HCT116 (cell line): Measurements from ENCODE around the gene CABLES1. TPM values are rescaled to one million over a fixed set of nuclear protein-coding genes. Genes with fewer than 3 reads are reported as not detected.

ENCODE experiments used
- ATAC-seq: fragments of 200-7000 bp; cut with Tn5 transposase; 2 replicates; pipeline ENCODE4 v1.9.1; 2020; ENCODE audit warnings: mild to moderate bottlenecking, moderate library complexity
- BruUV-seq: library from RNA; stranded (reverse); fragments of 400-500 nt; replicated peaks from 2 replicates; lab custom pipeline; 2021; lab: Mats Ljungman, UMichigan
- CTCF ChIA-PET: fragments of 300-600 bp; sonication (Branson Sonifier 250); formaldehyde crosslinking; loops from one replicate; lab custom pipeline; 2021; ENCODE audit warnings: antibody characterized with exemption; lab: Charles Lee
- POLR2A ChIA-PET: fragments of 300-600, 350-600 bp; sonication (Branson Sonifier 250); formaldehyde crosslinking; loops from one replicate; lab custom pipeline; 2021; ENCODE audit warnings: antibody characterized with exemption; lab: Charles Lee
- RAD21 ChIA-PET, 2 experiments: fragments of 300-600 bp; sonication (Branson Sonifier 250); formaldehyde crosslinking; loops; one replicate each; lab custom pipeline; 2023; ENCODE audit warnings: low total read pairs in 2 of 2; ENCODE audit not compliant: uncharacterized antibody in 2 of 2, unreplicated experiment in 2 of 2, low non-redundant PET in 1 of 2; lab: Charles Lee
- DNase-seq: peaks from one replicate; pipeline ENCODE4 v3.0.0-alpha.2; 2010; ENCODE audit warnings: low read depth, low spot score
- H2AFZ ChIP-seq: fragments of 200-600 bp; shearing (Covaris generic), sonication (generic); 2 replicates; pipeline ENCODE4 v1.6.1; 2017; ENCODE audit warnings: low read depth, mixed run types, mixed read lengths, antibody characterized with exemption, low read length; ENCODE audit not compliant: poor library complexity, severe bottlenecking
- H3K27ac ChIP-seq: 2 replicates; pipeline ENCODE4 v1.5.1; 2012; ENCODE audit warnings: low read depth, low read length
- H3K27me3 ChIP-seq: fragments of 200-600 bp; sonication (generic); 2 replicates; pipeline ENCODE4 v1.6.1; 2016; ENCODE audit warnings: mixed run types, low read length, mixed read lengths; ENCODE audit not compliant: insufficient read depth
- H3K36me3 ChIP-seq, 2 experiments: fragments of 200-500 bp in 1 of 2; fragments of 200-600 bp in 1 of 2; sonication (Bioruptor generic) in 1 of 2; sonication (generic) in 1 of 2; 2 replicates each; pipeline versions ENCODE4 v1.5.1 to v1.6.1; 2014 to 2016; ENCODE audit warnings: low read length in 2 of 2, inconsistent platforms in 1 of 2, mixed read lengths in 1 of 2, mixed run types in 1 of 2; ENCODE audit not compliant: insufficient read depth in 2 of 2, control insufficient read depth in 1 of 2
- H3K4me1 ChIP-seq, 2 experiments: fragments of 200-600 bp in 1 of 2; sonication (generic) in 1 of 2; 2 replicates each; pipeline versions ENCODE4 v1.5.1 to v1.6.1; 2012 to 2017; ENCODE audit warnings: low read length in 2 of 2, inconsistent platforms in 1 of 2, mild to moderate bottlenecking in 1 of 2, mixed read lengths in 1 of 2, mixed run types in 1 of 2, moderate library complexity in 1 of 2; ENCODE audit not compliant: insufficient read depth in 2 of 2, control insufficient read depth in 1 of 2
- H3K4me2 ChIP-seq: fragments of 200-600 bp; sonication (generic); 2 replicates; pipeline ENCODE4 v1.6.1; 2017; ENCODE audit warnings: mixed run types, low read length, mixed read lengths
- H3K4me3 ChIP-seq, 2 experiments: fragments of 200-600 bp in 1 of 2; sonication (generic) in 1 of 2; replicated peaks in 1 of 2; 2 replicates each; pipeline ENCODE4 v1.5.1; 2011 to 2016; ENCODE audit warnings: low read length in 2 of 2, control low read depth in 1 of 2, low read depth in 1 of 2, mild to moderate bottlenecking in 1 of 2, mixed read lengths in 1 of 2, mixed run types in 1 of 2
- H3K79me2 ChIP-seq: fragments of 200-600 bp; sonication (generic); 2 replicates; pipeline ENCODE4 v1.6.1; 2017; ENCODE audit warnings: mild to moderate bottlenecking, mixed run types, low read length, moderate library complexity, mixed read lengths; ENCODE audit not compliant: insufficient read depth
- H3K9ac ChIP-seq: fragments of 200-600 bp; sonication (generic); 2 replicates; pipeline ENCODE4 v1.6.1; 2016; ENCODE audit warnings: low read length, mixed read lengths
- H3K9me2 ChIP-seq: fragments of 200-600 bp; sonication (generic), shearing (Covaris generic); 2 replicates; pipeline ENCODE4 v1.6.1; 2017; ENCODE audit warnings: mixed run types, mild to moderate bottlenecking, moderate library complexity; ENCODE audit not compliant: insufficient read depth
- H3K9me3 ChIP-seq, 2 experiments: fragments of 200-500 bp in 1 of 2; fragments of 200-600 bp in 1 of 2; sonication (Bioruptor generic) in 1 of 2; sonication (generic) in 1 of 2; 2 replicates each; pipeline ENCODE4 v1.6.1; 2014 to 2017; ENCODE audit warnings: low read length in 2 of 2, mixed read lengths in 2 of 2, inconsistent platforms in 1 of 2, low read depth in 1 of 2, mild to moderate bottlenecking in 1 of 2, mixed run types in 1 of 2, moderate library complexity in 1 of 2; ENCODE audit not compliant: control insufficient read depth in 1 of 2, insufficient read depth in 1 of 2
- H4K20me1 ChIP-seq: fragments of 200-600 bp; sonication (generic), shearing (Covaris generic); 2 replicates; pipeline ENCODE4 v1.6.1; 2017; ENCODE audit warnings: mixed run types, mild to moderate bottlenecking, moderate library complexity; ENCODE audit not compliant: insufficient read depth
- ELF1 ChIP-seq: IDR thresholded peaks from 2 replicates; pipeline ENCODE4 v1.6.1; 2012; ENCODE audit warnings: low read depth, borderline replicate concordance
- EZH2 ChIP-seq: fragments of 200-600 bp; sonication (generic); IDR thresholded peaks from 2 replicates; pipeline ENCODE4 v1.6.1; 2017; ENCODE audit warnings: antibody characterized with exemption, mixed run types
- EZH2phosphoT487 ChIP-seq: fragments of 200-600 bp; IDR thresholded peaks from 2 replicates; pipeline ENCODE4 v1.6.1; 2018; ENCODE audit warnings: antibody characterized with exemption, borderline replicate concordance
- FOSL1 ChIP-seq: IDR thresholded peaks from 2 replicates; pipeline ENCODE4 v1.6.1; 2012; ENCODE audit warnings: low read depth
- POLR2A ChIP-seq: IDR thresholded peaks from 2 replicates; pipeline ENCODE4 v1.7.0; 2011; ENCODE audit warnings: borderline replicate concordance; ENCODE audit not compliant: insufficient read depth, insufficient read length; ENCODE audit errors: extremely low read depth
- SIN3A ChIP-seq: IDR thresholded peaks from 2 replicates; pipeline ENCODE4 v1.6.1; 2012; ENCODE audit warnings: low read depth
- SP1 ChIP-seq: IDR thresholded peaks from 2 replicates; pipeline ENCODE4 v1.6.1; 2012; ENCODE audit warnings: low read depth
- TCF7L2 ChIP-seq: IDR thresholded peaks from 2 replicates; pipeline ENCODE4 v1.7.0; 2011; ENCODE audit warnings: borderline replicate concordance, inconsistent platforms; ENCODE audit not compliant: insufficient read depth, insufficient read length; ENCODE audit errors: extremely low read depth
- YY1 ChIP-seq: IDR thresholded peaks from 2 replicates; pipeline ENCODE4 v1.6.1; 2011; ENCODE audit warnings: low read length, low read depth, moderate library complexity, mild to moderate bottlenecking; ENCODE audit not compliant: insufficient replicate concordance; ENCODE audit errors: extremely low read depth
- intact Hi-C: fragments of 100-400 bp; cut with micrococcal nuclease; formaldehyde crosslinking; loops from 2 replicates; pipeline ENCODE4 v1.10.0; 2022
- total RNA-seq: library from RNA; stranded (reverse); gene quantifications from one replicate; pipeline ENCODE4 v1.2.1, GENCODE V29; 2021; ENCODE audit not compliant: unreplicated experiment
- TF ChIP-seq, protein P1 (sequence below): IDR thresholded peaks from 2 replicates; pipeline ENCODE4 v1.6.1; 2012
- TF ChIP-seq, protein P2 (sequence below), 3 experiments: fragments of 200-600 bp in 1 of 3; sonication (generic) in 1 of 3; IDR thresholded peaks in 2 of 3; conservative IDR thresholded peaks in 1 of 3; 2 replicates each; pipeline ENCODE4 v1.5.1; 2012 to 2017; ENCODE audit warnings: low read depth in 2 of 3, low read length in 2 of 3, antibody characterized with exemption in 1 of 3, borderline replicate concordance in 1 of 3, control low read depth in 1 of 3, mild to moderate bottlenecking in 1 of 3, mixed read lengths in 1 of 3, mixed run types in 1 of 3, moderate library complexity in 1 of 3; ENCODE audit not compliant: insufficient read depth in 1 of 3
- TF ChIP-seq, protein P3 (sequence below): IDR thresholded peaks from 2 replicates; pipeline ENCODE4 v1.6.1; 2011; ENCODE audit warnings: mild to moderate bottlenecking, low read length, moderate library complexity; ENCODE audit not compliant: insufficient replicate concordance; ENCODE audit errors: extremely low read depth
- TF ChIP-seq, protein P4 (sequence below): IDR thresholded peaks from 2 replicates; pipeline ENCODE4 v1.6.1; 2012

CABLES1 gene
- total RNA-seq, 1 experiment from 2014 or later: 7.7 TPM

DNA sequence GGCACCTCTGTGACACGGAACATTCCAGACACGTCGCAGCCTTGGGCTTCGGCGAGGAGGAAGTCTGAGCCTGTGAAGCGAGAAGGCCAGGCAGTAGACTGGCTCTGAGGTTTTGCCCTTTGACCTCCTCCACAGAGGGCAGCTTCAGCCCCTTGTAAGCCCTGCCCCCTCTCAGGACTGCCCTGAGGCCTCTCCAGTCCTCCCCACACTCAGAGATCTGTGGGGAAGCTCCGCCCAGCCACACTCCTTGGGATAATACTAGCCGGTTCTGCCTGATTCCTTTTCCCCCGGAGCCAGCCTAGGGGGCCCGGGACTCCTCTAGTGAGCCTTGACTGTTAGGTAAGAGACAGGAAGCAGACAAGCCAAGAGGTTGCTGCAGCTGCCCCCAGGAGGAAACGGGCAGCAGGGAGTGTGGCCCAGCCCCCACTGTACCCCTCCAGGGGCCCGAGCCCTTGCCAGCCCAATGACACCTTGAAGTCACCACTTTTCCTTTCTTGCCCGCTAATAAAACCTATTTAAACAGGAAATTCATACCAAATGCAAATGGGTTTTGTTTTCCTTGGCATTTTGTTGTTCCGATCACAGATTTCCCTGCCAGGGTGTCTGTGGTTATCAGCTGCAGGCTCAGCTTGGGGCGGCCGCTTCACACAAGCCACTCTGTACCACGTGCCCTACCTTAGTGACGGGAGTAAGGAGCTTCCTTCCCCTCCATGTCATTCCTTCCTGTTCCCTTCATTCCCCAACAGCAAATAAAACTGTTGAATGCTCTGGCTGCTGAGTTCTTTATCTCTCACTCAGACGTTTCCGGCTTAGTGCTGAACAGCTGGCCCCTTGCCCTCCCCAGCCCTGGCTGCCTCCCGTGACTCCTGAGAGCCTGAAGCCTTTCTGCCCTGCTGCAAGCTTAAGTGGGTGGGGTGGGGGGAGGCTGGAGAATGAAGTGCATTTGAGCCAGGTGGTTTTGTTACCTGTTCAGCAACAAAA is 124.7 kb downstream of the CABLES1 start:
- ChIA-PET POLR2A (no interaction called here), CTCF (no interaction called here), RAD21 (no interaction called here)
- Histone ChIP-seq H3K27me3 (no peaks in the 10 kb centered on the region), H3K4me1 (no peaks in the 10 kb centered on the region; a peak in 1 of 4 replicates), H2AFZ (no peak overlapping the region), H3K36me3 (no peaks in the 10 kb centered on the region; a peak in 1 of 4 replicates), H3K27ac (no peak overlapping the region), H3K9me3 (no peaks in the 10 kb centered on the region), H4K20me1 (no peaks in the 10 kb centered on the region), H3K4me3 (no peak overlapping the region), H3K9me2 (no peaks in the 10 kb centered on the region), H3K79me2 (no peaks in the 10 kb centered on the region), H3K4me2 (no peak overlapping the region), H3K9ac (no peak overlapping the region)
- intact Hi-C loops: no loop called here
- no TSS peak for BruUV-seq
- ATAC-seq (peak; percentile 25; the same call in 1 of the 2 replicates), DNase-seq (no peak)
- no peak for TF ChIP-seq SIN3A
- no peak for TF ChIP-seq EZH2phosphoT487
- no peak for TF ChIP-seq SP1
- no peak for TF ChIP-seq TCF7L2
- TF ChIP-seq POLR2A: no peak
- TF ChIP-seq, protein P1, sequence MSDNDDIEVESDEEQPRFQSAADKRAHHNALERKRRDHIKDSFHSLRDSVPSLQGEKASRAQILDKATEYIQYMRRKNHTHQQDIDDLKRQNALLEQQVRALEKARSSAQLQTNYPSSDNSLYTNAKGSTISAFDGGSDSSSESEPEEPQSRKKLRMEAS: no peak

DNA sequence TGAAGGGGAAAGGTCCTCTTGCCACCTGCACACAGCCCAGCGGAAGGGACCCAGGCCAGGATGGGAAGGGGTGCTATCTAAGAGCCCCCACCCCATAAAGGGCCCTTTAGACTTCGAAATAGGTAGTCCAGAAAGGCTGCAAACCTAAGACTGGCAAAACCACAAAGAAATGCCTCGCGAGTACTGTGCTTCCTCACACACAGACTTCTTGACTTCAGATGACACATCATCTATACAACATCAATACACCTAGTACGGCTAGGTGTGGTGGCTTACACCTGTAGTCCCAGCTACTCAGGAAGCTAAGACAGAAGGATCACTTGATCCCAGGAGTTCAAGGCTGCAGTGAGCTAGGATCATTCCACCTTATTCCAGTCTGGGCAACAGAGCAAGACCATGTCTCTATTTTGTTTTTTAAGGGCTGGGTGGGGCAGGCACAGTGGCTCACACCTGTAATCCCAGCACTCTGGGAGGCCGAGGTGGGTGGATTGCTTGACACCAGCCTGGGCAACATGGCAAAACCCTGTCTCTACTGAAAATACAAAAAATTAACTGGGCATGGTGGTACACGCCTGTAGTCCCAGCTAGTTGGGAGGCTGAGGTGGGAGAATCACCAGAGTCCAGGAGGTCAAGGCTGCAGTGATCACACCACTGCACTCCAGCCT is 125.8 kb downstream of the CABLES1 start:
- no TSS peak for BruUV-seq
- Histone ChIP-seq H3K9me2 (no peaks in the 10 kb centered on the region), H3K9me3 (no peaks in the 10 kb centered on the region), H3K27me3 (no peaks in the 10 kb centered on the region), H3K4me3 (no peak overlapping the region), H3K79me2 (no peaks in the 10 kb centered on the region), H2AFZ (no peak overlapping the region), H3K9ac (no peak overlapping the region), H3K36me3 (no peaks in the 10 kb centered on the region; a peak in 1 of 4 replicates), H3K4me1 (no peaks in the 10 kb centered on the region; a peak in 1 of 4 replicates), H4K20me1 (no peaks in the 10 kb centered on the region), H3K27ac (no peak overlapping the region), H3K4me2 (no peak overlapping the region)
- intact Hi-C loops: no loop called here
- RAD21 ChIA-PET: no interaction called here
- CTCF ChIA-PET: no interaction called here
- no peak for DNase-seq
- ATAC-seq: no peak
- POLR2A ChIA-PET: no interaction called here
- TF ChIP-seq, protein P2, sequence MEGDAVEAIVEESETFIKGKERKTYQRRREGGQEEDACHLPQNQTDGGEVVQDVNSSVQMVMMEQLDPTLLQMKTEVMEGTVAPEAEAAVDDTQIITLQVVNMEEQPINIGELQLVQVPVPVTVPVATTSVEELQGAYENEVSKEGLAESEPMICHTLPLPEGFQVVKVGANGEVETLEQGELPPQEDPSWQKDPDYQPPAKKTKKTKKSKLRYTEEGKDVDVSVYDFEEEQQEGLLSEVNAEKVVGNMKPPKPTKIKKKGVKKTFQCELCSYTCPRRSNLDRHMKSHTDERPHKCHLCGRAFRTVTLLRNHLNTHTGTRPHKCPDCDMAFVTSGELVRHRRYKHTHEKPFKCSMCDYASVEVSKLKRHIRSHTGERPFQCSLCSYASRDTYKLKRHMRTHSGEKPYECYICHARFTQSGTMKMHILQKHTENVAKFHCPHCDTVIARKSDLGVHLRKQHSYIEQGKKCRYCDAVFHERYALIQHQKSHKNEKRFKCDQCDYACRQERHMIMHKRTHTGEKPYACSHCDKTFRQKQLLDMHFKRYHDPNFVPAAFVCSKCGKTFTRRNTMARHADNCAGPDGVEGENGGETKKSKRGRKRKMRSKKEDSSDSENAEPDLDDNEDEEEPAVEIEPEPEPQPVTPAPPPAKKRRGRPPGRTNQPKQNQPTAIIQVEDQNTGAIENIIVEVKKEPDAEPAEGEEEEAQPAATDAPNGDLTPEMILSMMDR (IDR thresholded peaks at IDR 0.05 in 2 of 3, conservative IDR thresholded peaks at IDR 0.05 in 1 of 3; ENCODE audit: borderline replicate concordance in 1 of 3, insufficient read depth in 1 of 3, low read depth in 2 of 3, low read length in 2 of 3): no peak
- TF ChIP-seq, protein P3, sequence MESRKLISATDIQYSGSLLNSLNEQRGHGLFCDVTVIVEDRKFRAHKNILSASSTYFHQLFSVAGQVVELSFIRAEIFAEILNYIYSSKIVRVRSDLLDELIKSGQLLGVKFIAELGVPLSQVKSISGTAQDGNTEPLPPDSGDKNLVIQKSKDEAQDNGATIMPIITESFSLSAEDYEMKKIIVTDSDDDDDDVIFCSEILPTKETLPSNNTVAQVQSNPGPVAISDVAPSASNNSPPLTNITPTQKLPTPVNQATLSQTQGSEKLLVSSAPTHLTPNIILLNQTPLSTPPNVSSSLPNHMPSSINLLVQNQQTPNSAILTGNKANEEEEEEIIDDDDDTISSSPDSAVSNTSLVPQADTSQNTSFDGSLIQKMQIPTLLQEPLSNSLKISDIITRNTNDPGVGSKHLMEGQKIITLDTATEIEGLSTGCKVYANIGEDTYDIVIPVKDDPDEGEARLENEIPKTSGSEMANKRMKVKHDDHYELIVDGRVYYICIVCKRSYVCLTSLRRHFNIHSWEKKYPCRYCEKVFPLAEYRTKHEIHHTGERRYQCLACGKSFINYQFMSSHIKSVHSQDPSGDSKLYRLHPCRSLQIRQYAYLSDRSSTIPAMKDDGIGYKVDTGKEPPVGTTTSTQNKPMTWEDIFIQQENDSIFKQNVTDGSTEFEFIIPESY: no peak
- TF ChIP-seq, protein P4, sequence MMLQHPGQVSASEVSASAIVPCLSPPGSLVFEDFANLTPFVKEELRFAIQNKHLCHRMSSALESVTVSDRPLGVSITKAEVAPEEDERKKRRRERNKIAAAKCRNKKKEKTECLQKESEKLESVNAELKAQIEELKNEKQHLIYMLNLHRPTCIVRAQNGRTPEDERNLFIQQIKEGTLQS: no peak
- TF ChIP-seq EZH2: no peak
- no peak for TF ChIP-seq YY1
- TF ChIP-seq ELF1: no peak
- no peak for TF ChIP-seq FOSL1
